Right atrium auricular region (tissue), 2 donors: ENCODE measurements around the gene SIGMAR1. TPM values are rescaled to one million over a fixed set of nuclear protein-coding genes. Genes with fewer than 3 reads are reported as not detected.
A peak's percentile ranks its signal among the peaks of the same experiment; 100 is the strongest.

Source experiments
- DNase-seq: peaks from one replicate; pipeline ENCODE4 v3.0.0-alpha.2; 2019; ENCODE audit warnings: low spot score
- H3K27ac ChIP-seq, 2 donors: fragments of 200-600 bp; sonication (generic); 1 replicate in 1 of 2; 2 replicates in 1 of 2; pipeline ENCODE4 v1.5.1; 2016 to 2019
- H3K27me3 ChIP-seq, 2 donors: fragments of 200-600 bp; sonication (generic); one replicate each; pipeline versions ENCODE4 v1.5.1 to v1.6.0; 2017 to 2019
- H3K36me3 ChIP-seq: fragments of 200-600 bp; sonication (generic); one replicate; pipeline ENCODE4 v1.5.1; 2016
- H3K4me1 ChIP-seq, 2 donors: fragments of 200-600 bp; sonication (generic); one replicate each; pipeline versions ENCODE4 v1.5.1 to v1.6.0; 2017 to 2019
- H3K4me3 ChIP-seq, 2 donors: fragments of 200-600 bp; sonication (generic); 1 replicate in 1 of 2; 2 replicates in 1 of 2; pipeline ENCODE4 v1.5.1; 2017 to 2019; ENCODE audit warnings: mild to moderate bottlenecking in 1 of 2, moderate library complexity in 1 of 2
- H3K9me3 ChIP-seq, 2 donors: fragments of 200-600 bp; sonication (generic); one replicate each; pipeline ENCODE4 v1.5.1; 2019
- CTCF ChIP-seq, 2 donors: fragments of 200-600 bp; sonication (generic); IDR thresholded peaks; one replicate each; pipeline ENCODE4 v1.5.1; 2019; ENCODE audit warnings: antibody characterized with exemption in 2 of 2
- total RNA-seq, 2 donors: library from RNA; depleted of rRNA; stranded (reverse); fragments of >200 nt; gene quantifications; one replicate each; pipeline ENCODE4 v1.1.0, GENCODE V29; 2016

The SIGMAR1 gene
- total RNA-seq, 2 donors from 2014 or later, result 52.2 to 70.7 TPM

- Histone ChIP-seq H3K27me3 (peaks cover 10 to 32% of the 10 kb centered on the region in 2 donors), H3K9me3 (no peaks in the 10 kb centered on the region), H3K4me1 (peaks cover 0 to 19% of the 10 kb centered on the region in 2 donors), H3K36me3 (no peaks in the 10 kb centered on the region), H3K27ac (no peak within 1 kb of the TSS), H3K4me3 (peak within 1 kb of the TSS; percentile 31 to 49)
- no peak for TF ChIP-seq CTCF (IDR thresholded peaks at IDR 0.05)
- no peak for DNase-seq
Observed at GRCh38 chr9:34628656-34629490, 8.7 kb downstream of the SIGMAR1 start, which contains the start of gene ARID3C. Gene ARID3C (minus strand): TSS chr9:34629066. CDS start chr9:34628014, 1,052 bp downstream.

DNA sequence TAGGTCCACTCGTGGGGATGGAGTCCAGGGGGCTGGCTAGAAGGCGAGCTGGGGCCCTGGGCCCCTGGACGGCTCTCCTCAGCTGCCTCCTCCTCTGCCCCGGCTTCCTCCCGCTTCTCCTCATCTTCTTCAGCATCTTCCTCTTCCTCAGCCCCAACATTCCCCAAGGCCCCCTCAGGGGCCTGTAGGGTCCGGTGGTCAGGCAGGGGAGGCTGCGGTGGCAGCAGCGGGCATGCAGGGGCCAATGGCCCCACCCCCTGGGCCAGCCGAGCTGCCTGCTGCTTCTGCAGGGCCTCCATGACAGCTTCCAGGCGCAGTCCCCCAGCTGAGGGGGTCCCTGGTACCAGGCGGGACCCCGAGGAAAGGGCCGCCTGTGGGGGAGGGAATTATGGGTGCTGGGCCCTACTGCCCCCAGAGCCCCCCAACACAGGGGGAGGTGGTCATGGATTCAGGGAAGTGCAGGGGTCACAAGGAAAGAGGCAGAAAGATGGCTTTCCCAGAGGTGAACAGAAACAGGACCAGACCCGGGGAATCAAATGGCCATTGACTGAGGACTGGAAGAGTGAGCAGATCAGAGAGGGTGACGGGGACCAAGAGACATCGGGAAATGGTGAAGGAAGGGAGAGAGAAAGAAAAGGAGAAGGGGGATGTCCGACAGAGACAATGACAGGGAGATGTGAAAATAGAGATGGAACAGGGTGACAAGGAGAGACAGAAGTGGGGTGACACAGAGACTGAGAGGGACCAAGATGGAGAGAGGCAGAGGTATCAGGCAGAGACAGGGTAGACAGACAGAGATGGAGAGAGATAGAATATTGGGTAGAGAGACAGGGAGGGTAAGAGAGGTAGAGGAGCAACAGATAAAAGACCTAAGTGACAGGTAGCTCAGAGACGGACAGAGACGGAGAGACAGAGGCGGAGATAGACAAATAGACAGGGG, 9.6 kb downstream of the SIGMAR1 start:
- no peak for TF ChIP-seq CTCF (IDR thresholded peaks at IDR 0.05)
- peak overlapping the region; percentile 31 to 49 for H3K4me3 ChIP-seq
- H3K4me1 ChIP-seq, result peaks cover 0 to 26% of the 10 kb centered on the region in 2 donors
- no peaks in the 10 kb centered on the region for H3K36me3 ChIP-seq
- H3K27ac ChIP-seq, result no peak overlapping the region
- no peaks in the 10 kb centered on the region for H3K9me3 ChIP-seq
- H3K27me3 ChIP-seq, result peaks cover 17 to 41% of the 10 kb centered on the region in 2 donors
- DNase-seq, result no peak

- no peak for DNase-seq
Observed at GRCh38 chr9:34625186-34625486, 12.5 kb downstream of the SIGMAR1 start.

GRCh38 chr9:34624475-34625185, 13.0 kb downstream of the SIGMAR1 start:
- H3K9me3 ChIP-seq, result no peaks in the 10 kb centered on the region
- TF ChIP-seq CTCF (IDR thresholded peaks at IDR 0.05), result no peak
- H3K36me3 ChIP-seq, result no peaks in the 10 kb centered on the region
- no peak for DNase-seq
- peaks cover 17 to 46% of the 10 kb centered on the region in 2 donors for H3K27me3 ChIP-seq
- H3K4me3 ChIP-seq, result no peak overlapping the region
- H3K4me1 ChIP-seq, result peaks cover 0 to 31% of the 10 kb centered on the region in 2 donors
- H3K27ac ChIP-seq, result no peak overlapping the region

More at GRCh38 chr9:34625186-34625486, 12.5 kb downstream of the SIGMAR1 start:
- Histone ChIP-seq H3K4me3 (no peak overlapping the region), H3K4me1 (peaks cover 0 to 26% of the 10 kb centered on the region in 2 donors), H3K27ac (no peak overlapping the region), H3K9me3 (no peaks in the 10 kb centered on the region), H3K36me3 (no peaks in the 10 kb centered on the region), H3K27me3 (peaks cover 17 to 46% of the 10 kb centered on the region in 2 donors)
- no peak for TF ChIP-seq CTCF (IDR thresholded peaks at IDR 0.05)
